Caco-2 (cell line): ENCODE data around the gene DPYSL4. TPM values are rescaled to one million over a fixed set of nuclear protein-coding genes. Genes with fewer than 3 reads are reported as not detected.

Experiments
- BruUV-seq: library from RNA; stranded (reverse); fragments of 400-500 nt; replicated peaks from 2 replicates; lab custom pipeline; 2021; lab: Mats Ljungman, UMichigan
- CTCF ChIA-PET: fragments of 300-600 bp; sonication (Branson Sonifier 250); formaldehyde crosslinking; loops from one replicate; lab custom pipeline; 2022; ENCODE audit warnings: antibody characterized with exemption; lab: Charles Lee
- POLR2A ChIA-PET: fragments of 300-600 bp; sonication (Branson Sonifier 250); formaldehyde crosslinking; loops from one replicate; lab custom pipeline; 2022; ENCODE audit warnings: antibody characterized with exemption; lab: Charles Lee
- DNase-seq, 2 experiments: peaks; one replicate each; pipeline versions ENCODE4 v3.0.0 to v3.0.0-alpha.2; 2020 to 2022
- H3K27me3 ChIP-seq: replicated peaks from 2 replicates; pipeline ENCODE4 v1.6.0; 2011; ENCODE audit warnings: low read length; ENCODE audit not compliant: control insufficient read depth, insufficient read depth
- H3K36me3 ChIP-seq: 2 replicates; pipeline ENCODE4 v1.5.1; 2011; ENCODE audit warnings: low read length; ENCODE audit not compliant: control insufficient read depth, insufficient read depth
- H3K4me1 ChIP-seq: fragments of 250-450 bp; sonication (Bioruptor Pico); 2 replicates; pipeline ENCODE4 v1.5.1; 2020; ENCODE audit warnings: mild to moderate bottlenecking
- H3K4me3 ChIP-seq: 2 replicates; pipeline ENCODE4 v1.5.1; 2011; ENCODE audit warnings: low read depth, mild to moderate bottlenecking, control low read depth, low read length
- H3K9me3 ChIP-seq: fragments of 250-450 bp; sonication (Bioruptor Pico); 2 replicates; pipeline ENCODE4 v1.5.1; 2020; ENCODE audit warnings: mild to moderate bottlenecking, moderate library complexity
- H3K27ac Mint-ChIP-seq: one replicate; pipeline ENCODE4 v1.8.0; 2022; ENCODE audit warnings: mixed read lengths; ENCODE audit not compliant: unreplicated experiment
- H3K27me3 Mint-ChIP-seq: one replicate; pipeline ENCODE4 v1.8.0; 2022; ENCODE audit warnings: mixed read lengths; ENCODE audit not compliant: insufficient read depth, unreplicated experiment
- H3K36me3 Mint-ChIP-seq: one replicate; pipeline ENCODE4 v1.8.0; 2022; ENCODE audit warnings: mild to moderate bottlenecking, mixed read lengths; ENCODE audit not compliant: insufficient read depth, unreplicated experiment
- H3K4me1 Mint-ChIP-seq: one replicate; pipeline ENCODE4 v1.8.0; 2022; ENCODE audit warnings: low read depth, mixed read lengths; ENCODE audit not compliant: unreplicated experiment
- H3K4me3 Mint-ChIP-seq: one replicate; pipeline ENCODE4 v1.8.0; 2022; ENCODE audit warnings: mild to moderate bottlenecking, moderate library complexity, mixed read lengths; ENCODE audit not compliant: unreplicated experiment
- H3K9me3 Mint-ChIP-seq: one replicate; pipeline ENCODE4 v1.8.0; 2022; ENCODE audit warnings: mixed read lengths; ENCODE audit not compliant: unreplicated experiment
- CTCF ChIP-seq, 2 experiments: fragments of 200-600 bp in 1 of 2; IDR thresholded peaks; 1 replicate in 1 of 2; 2 replicates in 1 of 2; pipeline versions ENCODE4 v1.5.1 to v1.8.0; 2011 to 2022; ENCODE audit warnings: antibody characterized with exemption in 1 of 2, control low read depth in 1 of 2, inconsistent platforms in 1 of 2, low read depth in 1 of 2, low read length in 1 of 2, mild to moderate bottlenecking in 1 of 2, moderate library complexity in 1 of 2; ENCODE audit not compliant: insufficient read depth in 1 of 2, severe bottlenecking in 1 of 2, unreplicated experiment in 1 of 2
- intact Hi-C: fragments of 100-400 bp; cut with micrococcal nuclease; formaldehyde crosslinking; loops from one replicate; pipeline ENCODE4 v1.10.0; 2022; ENCODE audit not compliant: unreplicated experiment
- total RNA-seq: library from RNA; stranded (reverse); gene quantifications from 2 replicates; pipeline ENCODE4 v1.2.3, GENCODE V29; 2022

DPYSL4 gene
- total RNA-seq, 1 experiment from 2014 or later: not detected

GRCh38 chr10:132145002-132145401, 41.7 kb upstream of the DPYSL4 start:
- H3K4me1 ChIP-seq: no peaks in the 10 kb centered on the region
- Mint-ChIP-seq H3K27me3 (no peaks in the 10 kb centered on the region), H3K4me3 (no peak overlapping the region), H3K9me3 (no peaks in the 10 kb centered on the region), H3K36me3 (no peaks in the 10 kb centered on the region), H3K27ac (no peak overlapping the region), H3K4me1 (no peaks in the 10 kb centered on the region)
- H3K27me3 ChIP-seq: no peaks in the 10 kb centered on the region
- ChIA-PET POLR2A (no interaction called here), CTCF (no interaction called here)
- no peak for TF ChIP-seq CTCF (IDR thresholded peaks at IDR 0.05; ENCODE audit: insufficient read depth in 1 of 2, low read depth in 1 of 2, low read length in 1 of 2, severe bottlenecking in 1 of 2, unreplicated experiment in 1 of 2)
- H3K4me3 ChIP-seq: no peak overlapping the region
- no peak for DNase-seq
- intact Hi-C loops: loop anchor here (10.0 kb wide), 1 partner anchor 160 kb away; the partner anchor contains the start of gene BNIP3
- no peaks in the 10 kb centered on the region for H3K9me3 ChIP-seq
- BruUV-seq: no TSS peak
- no peaks in the 10 kb centered on the region for H3K36me3 ChIP-seq

GRCh38 chr10:132145521-132146185, 41.1 kb upstream of the DPYSL4 start:
- ChIA-PET CTCF (no interaction called here), POLR2A (no interaction called here)
- H3K9me3 Mint-ChIP-seq: no peaks in the 10 kb centered on the region
- no peak overlapping the region for H3K4me3 Mint-ChIP-seq
- H3K36me3 ChIP-seq: no peaks in the 10 kb centered on the region
- no peak overlapping the region for H3K27ac Mint-ChIP-seq
- H3K4me3 ChIP-seq: no peak overlapping the region
- no peak for DNase-seq
- H3K4me1 Mint-ChIP-seq: no peaks in the 10 kb centered on the region
- no peaks in the 10 kb centered on the region for H3K9me3 ChIP-seq
- H3K4me1 ChIP-seq: no peaks in the 10 kb centered on the region
- no peaks in the 10 kb centered on the region for H3K27me3 ChIP-seq
- no peaks in the 10 kb centered on the region for H3K27me3 Mint-ChIP-seq
- intact Hi-C loops: loop anchor here (10.0 kb wide), 1 partner anchor 161 kb away; the partner anchor contains the start of gene BNIP3
- no TSS peak for BruUV-seq
- TF ChIP-seq CTCF (IDR thresholded peaks at IDR 0.05; ENCODE audit: insufficient read depth in 1 of 2, low read depth in 1 of 2, low read length in 1 of 2, severe bottlenecking in 1 of 2, unreplicated experiment in 1 of 2): no peak
- H3K36me3 Mint-ChIP-seq: no peaks in the 10 kb centered on the region

- intact Hi-C loops: loop anchor here (10.0 kb wide), 1 partner anchor 161 kb away; the partner anchor contains the start of gene BNIP3
- Mint-ChIP-seq H3K4me3 (no peak overlapping the region), H3K27me3 (no peaks in the 10 kb centered on the region), H3K9me3 (no peaks in the 10 kb centered on the region), H3K27ac (no peak overlapping the region), H3K4me1 (no peaks in the 10 kb centered on the region), H3K36me3 (no peaks in the 10 kb centered on the region)
- H3K36me3 ChIP-seq: no peaks in the 10 kb centered on the region
- TF ChIP-seq CTCF (IDR thresholded peaks at IDR 0.05; ENCODE audit: insufficient read depth in 1 of 2, low read depth in 1 of 2, low read length in 1 of 2, severe bottlenecking in 1 of 2, unreplicated experiment in 1 of 2): peak in 1 of 2 experiments; percentile 26
- no peaks in the 10 kb centered on the region for H3K4me1 ChIP-seq
- ChIA-PET CTCF (no interaction called here), POLR2A (no interaction called here)
- no peak for DNase-seq
- H3K27me3 ChIP-seq: no peaks in the 10 kb centered on the region
- BruUV-seq: no TSS peak
- no peak overlapping the region for H3K4me3 ChIP-seq
- H3K9me3 ChIP-seq: no peaks in the 10 kb centered on the region
Observed at GRCh38 chr10:132146271-132146671, 40.5 kb upstream of the DPYSL4 start.
